Activated CD4-positive, CD25-positive, alpha-beta regulatory T cell treated with anti-CD3 and anti-CD28 coated beads, Interleukin-2, amount 50 U/mL, for 16 hours (primary cell): ENCODE measurements around the gene VPS33A.
A peak's percentile ranks its signal among the peaks of the same experiment; 100 is the strongest.

ENCODE experiments used
- DNase-seq: peaks from one replicate; pipeline ENCODE4 v3.0.0-alpha.2; 2020; ENCODE audit warnings: low read depth, low spot score

The VPS33A gene

DNA sequence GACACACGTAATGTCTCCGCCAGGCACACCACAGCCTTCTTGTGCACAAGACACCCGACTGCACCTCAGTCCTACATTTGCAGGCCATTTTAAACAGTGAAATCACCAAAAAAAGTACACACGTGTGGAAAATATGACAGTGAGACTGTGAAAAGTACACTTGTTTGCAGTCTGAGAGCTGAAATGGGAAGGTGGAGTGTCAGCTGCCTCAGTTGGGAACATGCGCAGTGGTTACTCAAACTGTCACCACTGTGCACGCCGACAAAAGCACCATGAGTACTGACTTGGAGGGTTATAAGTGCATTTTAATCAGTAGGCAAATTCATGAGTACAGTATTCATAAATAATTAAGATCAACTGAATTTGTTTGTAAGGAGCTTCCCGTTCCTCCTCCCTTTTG lies 15.8 kb downstream of the VPS33A start:
- DNase-seq, result no peak

DNA sequence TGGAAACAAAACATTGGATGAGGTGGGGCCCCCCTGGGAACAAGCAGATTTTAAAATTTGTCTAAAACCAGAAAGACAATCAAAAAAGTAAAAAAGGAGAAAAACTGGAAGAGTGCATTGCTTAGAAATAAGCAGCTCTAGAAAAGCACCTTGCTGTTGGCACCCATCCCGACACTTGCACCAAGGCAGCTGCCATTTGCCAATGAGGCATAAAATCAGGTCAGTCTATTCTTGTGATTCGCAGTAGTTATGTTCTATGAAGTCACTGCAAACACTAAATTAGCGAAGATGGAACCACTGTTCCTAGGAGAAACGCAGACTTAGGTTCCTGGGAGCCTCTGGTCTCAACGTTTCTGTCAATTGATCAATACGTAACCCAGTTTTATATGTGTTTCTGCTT lies 16.2 kb downstream of the VPS33A start:
- no peak for DNase-seq

DNA sequence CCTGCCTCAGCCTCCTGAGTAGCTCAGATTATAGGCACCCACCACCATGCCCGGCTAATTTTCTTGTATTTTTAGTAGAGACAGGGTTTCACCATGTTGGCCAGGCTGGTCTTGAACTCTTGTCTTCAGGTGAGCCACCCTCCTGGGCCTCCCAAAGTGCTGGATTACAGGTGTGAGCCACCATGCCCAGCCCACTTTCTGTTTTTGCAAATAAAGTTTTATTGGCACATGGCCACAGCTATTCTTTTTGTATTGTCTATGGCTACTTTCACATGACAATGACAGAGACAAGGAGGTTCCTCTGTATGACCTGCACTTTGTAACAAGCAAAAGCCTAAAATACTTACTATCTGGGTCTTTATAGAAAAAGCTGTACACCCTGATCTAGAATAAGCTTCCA lies 20.7 kb downstream of the VPS33A start:
- no peak for DNase-seq

DNA sequence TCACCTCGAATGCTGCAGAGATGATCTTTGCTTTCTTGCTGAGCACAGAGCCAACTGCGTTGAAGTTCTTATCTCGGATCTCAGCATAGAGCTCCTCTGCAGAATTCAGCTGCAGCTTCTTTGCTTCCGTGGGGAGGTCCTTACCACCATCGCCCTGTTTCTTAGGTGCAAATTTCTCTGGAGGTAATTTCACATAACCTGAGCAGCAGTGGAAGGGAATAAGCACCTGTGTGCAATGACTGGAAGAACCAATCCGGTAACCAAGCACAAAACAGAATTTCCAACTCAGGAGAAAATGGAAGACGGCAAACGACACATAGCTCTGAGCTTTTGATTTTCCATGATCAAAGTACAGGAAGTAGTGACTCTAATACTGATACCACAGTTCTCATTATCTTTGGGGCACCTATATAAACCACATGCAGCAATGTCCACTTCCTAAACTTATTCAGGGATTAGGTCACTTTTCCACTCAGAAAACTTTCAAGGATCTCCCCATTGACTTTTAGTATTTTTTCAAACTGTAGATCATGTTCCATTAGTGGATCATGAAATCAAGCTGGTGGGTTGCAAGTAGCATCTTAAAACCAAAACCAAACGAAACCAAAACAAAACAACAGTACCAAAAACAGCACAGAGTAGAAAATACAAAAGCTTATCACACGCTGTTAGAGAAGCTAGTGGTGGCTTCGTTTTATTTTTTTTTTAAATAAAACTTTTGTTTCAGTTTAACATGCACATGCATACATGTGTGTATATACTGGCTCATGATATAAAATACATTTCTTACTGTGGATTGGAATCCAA lies 21.5 kb downstream of the VPS33A start:
- DNase-seq, result no peak

DNA sequence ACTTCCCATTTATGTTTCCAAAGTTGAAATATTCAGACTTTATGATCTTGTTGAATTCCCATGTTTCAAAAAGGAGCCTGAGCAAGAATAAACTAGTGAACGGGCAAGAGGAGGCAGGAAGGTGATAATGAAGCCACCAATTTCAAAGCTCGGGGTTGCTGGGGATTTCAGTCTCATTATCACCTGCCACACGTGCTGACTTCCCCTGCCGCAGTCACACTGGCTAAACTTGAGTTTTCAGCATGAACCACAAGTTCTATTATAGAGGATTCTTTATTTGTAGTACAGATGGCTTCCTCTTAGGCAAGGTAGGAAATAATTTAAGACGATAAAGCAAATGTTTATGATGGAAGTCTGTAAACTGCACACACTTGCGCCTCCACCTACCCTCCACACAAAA lies 22.3 kb downstream of the VPS33A start:
- DNase-seq, result no peak

DNA sequence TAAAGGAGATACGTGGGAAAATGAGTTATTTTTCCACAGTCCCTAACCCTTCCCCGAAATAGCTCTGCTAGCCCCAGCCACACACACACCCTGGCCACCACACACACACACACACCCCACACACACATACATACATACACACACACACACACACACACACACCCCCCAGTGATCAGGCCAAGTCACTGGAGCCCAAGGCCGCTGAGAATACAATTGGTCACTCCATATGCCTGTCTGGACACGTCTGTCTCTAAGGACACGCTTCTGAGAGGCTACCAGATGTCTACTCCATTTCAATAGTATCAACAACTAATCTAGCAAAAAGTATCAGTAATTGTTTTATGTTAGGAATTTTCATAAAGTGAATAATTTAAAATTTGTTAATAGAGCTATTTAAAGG lies 27.4 kb downstream of the VPS33A start:
- DNase-seq, result no peak

DNA sequence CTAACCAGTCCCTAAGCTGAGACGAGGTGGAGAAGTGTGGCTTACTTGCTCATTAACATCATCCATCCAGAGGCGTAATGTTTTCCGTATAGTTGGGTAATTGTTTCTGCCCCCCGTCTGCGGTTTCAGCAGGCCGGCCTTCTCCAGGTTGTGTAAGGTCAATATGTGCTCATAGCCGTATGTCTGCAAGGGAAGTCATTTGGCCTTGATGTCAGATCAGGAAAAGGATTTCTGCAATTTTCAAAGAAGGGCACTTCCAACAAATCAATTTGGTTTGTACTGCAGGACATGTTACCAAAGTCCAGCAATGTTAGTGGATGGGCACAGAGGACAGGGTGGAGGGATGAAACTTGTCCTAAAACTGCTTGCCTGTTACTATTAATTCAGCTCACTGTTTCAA lies 30.6 kb downstream of the VPS33A start:
- no peak for DNase-seq

DNA sequence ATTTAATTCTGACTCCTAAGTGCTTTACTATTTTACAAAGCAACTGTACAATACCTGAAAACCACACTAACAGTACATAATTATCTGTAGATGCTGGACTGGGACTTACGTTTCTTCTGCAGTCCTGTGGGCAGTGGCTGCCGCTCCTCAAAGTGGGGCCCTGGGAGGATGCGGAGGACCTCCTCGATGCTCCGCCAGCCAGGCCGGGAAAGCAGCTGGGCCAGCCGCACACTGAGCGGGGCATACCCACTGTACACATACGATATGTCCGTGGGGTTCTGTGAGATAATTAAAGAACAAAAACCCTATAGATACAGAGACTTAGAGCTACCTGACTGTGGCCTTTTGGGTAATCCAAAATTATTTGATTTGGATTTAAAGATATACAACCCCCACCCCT lies 33.6 kb downstream of the VPS33A start:
- DNase-seq, result no peak

DNA sequence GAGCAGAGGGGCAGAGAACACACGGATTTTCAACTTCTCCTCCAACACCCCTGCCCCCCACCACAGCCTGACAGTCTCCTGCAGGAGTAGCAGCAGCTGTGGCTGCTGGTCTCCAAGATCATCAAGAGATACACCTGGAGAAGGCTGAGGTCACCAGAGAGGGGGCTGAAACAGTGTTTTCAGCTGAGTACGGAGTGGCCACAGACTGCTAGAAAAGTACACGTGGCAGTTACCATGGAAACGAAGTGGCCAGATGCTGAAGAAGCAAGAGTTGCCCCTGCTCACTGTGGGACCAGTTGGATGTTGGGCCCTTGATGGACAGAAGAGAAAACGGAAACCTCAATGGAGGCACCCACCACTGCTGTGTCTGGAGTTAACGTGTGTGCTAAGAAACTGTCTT lies 35.5 kb downstream of the VPS33A start:
- DNase-seq, result no peak

DNA sequence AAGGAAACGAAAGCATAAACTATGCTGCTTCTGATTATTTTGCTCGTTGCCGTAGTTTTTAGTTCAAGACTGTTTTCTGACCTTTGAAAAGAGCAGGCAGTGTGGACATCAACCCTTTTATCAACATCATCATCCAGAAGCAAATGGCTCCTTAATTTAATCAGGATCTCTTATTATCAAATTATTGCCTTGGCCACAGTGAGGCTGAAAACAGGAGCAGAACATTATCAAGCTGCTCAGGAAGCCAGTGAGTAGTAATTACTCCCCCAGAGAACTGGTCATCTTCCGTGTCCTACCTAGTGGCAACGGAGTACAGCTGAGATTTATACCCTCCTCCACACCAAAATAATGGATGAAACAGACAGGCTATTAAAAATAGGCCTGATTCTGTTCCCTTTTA lies 38.2 kb downstream of the VPS33A start:
- no peak for DNase-seq

DNA sequence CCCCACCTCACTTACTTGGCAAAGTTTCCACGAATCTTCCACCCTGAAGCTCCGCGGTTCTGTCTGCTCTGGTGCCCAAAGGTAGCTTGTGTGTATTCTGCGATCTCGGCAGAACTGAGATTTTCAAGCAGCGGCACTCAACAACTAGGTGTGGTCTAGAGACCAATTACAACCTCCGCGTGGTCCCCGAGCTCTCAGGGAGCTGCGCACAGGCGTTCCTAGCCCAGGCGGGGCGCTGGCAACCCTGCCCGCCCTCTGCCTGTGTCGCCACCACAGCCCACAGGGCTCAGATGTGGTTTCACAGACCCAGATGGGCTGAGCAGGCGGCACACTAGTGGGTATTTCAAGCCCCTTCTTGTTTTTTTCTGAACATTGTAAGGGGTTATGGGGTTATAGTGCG lies 39.0 kb downstream of the VPS33A start:
- DNase-seq, result no peak

DNA sequence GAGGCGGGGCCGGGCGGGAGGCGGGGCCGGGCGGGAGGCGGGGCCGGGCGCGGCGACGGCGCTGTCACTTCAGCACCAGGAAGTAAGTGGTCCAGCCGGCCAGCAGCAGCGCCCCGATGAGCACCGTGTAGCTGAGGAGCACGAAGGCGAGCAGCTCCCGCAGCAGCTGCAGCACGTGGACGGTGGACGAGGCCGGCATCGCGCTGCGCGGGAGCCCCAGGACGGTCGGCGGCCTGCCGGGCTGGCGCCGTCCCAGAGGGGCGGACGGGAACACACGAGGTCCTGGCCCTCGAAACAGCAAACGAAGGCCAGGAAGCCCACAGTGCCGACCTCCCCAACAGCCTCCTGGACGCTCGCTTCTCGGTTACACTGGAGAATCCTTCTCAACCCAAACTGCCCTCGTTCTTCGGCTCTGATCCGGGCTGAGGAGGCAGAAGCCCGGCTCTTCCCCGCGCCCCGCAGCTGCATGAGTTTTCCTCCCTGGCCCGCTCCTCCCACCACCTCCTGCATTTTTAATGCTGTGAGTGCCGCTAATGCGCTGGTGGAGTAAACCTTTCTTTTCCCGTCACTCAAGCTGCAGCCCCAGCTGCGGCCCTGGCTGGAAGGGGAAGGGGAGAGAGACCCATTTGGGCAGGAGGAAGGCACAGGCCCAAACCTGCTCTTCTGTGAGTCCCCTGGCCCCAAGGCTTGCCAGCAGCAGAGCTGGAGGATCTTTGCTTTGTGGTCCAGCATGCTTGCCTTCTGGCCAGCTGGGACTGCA lies 39.7 kb downstream of the VPS33A start:
- DNase-seq, result no peak

DNA sequence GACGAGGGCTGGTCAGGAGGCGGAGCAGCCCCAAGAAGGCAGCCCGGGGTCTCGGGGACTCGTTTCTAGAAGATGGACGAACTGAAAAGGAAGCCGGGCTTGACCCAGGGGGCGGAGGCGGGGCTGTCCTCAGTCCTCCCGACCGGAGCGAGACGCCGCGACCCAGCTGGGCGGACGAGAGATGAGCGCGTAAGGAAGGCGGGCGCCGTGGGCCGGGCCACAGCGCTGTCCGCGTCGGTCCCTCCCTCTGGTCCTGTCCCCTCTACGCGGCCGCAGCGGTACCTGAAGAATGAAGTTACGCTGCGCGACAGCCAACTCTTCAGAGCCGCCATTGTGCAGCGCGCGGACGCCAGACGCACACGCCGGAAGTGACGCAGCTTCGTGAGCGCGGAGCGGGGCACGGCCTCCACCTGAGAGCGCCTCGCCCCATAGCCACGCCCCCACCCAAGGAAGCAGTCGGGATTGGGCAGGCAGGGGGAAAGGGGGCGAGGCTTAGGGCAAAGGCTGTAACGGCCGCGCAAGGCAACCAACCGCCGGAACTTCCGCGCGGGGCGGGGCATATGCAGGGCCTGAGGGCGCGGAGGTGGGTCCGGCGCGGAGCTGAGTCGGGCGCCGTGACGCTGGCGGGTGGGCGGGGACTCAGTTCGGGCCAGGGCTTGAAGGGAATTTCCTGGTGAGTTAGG lies 40.5 kb downstream of the VPS33A start, which contains the start of gene DIABLO:
TSS of gene DIABLO (minus strand) at position 370 of the 683 bp plus-strand sequence. CDS start at position 332, 38 bp downstream.
- peak; percentile 99 for DNase-seq

DNA sequence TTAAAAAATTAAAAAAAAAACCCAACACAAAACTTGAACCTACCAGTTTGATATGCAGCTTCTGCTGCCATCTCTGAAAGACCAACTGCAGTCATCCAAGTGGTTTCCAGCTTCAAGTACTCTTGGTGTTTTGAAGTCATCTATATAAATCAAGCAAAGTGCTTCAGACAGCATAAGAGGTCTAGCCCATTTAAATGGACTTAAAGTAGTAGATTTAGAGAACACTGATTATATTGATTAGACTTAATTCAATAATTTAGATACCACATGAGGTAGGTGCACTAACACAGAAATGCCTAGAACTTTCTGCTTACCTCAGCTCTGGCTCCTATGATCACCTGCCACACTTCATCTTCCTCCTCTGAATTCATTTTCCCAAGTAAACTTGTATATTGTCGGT lies 49.8 kb downstream of the VPS33A start:
- no peak for DNase-seq

DNA sequence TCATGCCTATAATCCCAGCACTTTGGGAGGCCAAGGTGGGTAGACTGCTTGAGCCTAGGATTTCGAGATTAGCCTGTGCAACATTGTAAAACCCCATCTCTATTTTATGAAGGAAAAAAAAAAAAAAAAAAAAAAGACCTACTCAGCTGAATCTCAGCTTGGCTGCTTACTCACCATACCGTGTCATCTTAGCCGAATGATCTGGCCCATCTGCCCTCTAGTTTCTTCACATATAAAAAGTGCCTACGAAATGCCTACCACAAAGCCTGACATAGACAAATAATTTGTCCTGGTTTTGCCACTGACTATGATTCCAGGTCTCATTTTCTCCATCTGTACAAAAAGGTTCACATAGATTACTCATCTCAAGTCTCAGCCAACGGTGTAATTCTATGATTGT lies 50.5 kb downstream of the VPS33A start:
- DNase-seq, result no peak

DNA sequence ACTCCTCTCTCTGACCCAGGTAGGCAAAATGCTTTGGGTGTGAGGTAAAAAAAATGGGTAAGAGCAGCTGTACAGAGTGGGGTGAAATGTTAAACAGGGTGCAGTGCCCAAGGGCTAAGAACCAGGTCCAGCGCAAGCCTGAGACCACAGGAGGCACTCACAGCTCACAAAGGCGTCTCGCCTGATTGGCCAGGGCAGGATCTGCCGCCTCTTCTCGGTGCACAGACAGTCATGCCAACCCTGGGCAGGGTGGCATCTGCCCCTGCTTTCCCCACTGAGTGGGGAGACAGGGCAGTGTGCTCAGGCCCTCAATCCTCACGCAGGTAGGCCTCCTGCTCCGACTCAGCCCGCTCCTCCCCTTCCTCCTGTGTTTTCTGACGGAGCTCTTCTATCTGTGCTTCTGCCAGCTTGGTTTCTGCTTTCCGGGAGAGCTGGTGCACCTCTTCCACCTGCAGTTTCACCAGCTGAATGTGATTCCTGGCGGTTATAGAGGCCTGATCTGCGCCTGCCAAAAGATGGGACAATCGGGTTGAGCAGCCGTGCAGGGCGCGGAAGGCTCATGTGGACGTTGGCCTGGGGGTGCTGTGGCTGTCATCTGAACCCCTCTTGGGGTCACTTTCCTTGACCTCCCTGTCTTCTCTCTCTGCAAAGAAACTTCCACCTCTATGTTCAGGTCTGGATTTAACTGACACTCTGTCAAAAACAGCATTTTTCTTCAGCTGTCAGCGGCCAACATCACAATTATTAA lies 58.0 kb downstream of the VPS33A start:
- no peak for DNase-seq

DNA sequence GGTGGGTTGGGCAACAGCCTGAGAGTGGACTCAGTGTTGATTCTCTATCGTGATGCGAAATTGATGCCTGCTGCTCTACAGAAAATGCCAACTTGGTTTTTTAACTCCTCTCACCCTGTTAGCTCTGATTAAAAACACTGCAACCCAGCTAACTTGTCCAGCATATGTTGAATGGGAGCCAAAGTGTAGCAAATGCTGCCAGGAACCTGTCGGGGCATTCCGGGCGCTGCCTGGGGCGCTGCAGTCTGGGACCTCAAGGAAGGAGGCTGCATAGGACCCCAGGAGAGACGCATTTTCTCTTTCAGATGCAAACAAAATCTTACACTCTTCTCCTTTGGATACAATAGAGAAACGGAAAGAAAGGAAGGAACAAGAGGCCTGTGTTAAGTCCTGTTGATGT lies 58.9 kb downstream of the VPS33A start:
- DNase-seq, result no peak

DNA sequence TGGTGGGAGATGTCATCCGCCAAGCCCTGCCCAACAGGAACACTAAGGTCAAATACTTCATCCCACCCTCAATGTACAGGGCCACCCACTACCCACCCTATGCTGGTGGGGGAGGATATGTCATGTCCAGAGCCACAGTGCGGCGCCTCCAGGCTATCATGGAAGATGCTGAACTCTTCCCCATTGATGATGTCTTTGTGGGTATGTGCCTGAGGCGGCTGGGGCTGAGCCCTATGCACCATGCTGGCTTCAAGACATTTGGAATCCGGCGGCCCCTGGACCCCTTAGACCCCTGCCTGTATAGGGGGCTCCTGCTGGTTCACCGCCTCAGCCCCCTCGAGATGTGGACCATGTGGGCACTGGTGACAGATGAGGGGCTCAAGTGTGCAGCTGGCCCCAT lies 59.3 kb downstream of the VPS33A start:
- no peak for DNase-seq

DNA sequence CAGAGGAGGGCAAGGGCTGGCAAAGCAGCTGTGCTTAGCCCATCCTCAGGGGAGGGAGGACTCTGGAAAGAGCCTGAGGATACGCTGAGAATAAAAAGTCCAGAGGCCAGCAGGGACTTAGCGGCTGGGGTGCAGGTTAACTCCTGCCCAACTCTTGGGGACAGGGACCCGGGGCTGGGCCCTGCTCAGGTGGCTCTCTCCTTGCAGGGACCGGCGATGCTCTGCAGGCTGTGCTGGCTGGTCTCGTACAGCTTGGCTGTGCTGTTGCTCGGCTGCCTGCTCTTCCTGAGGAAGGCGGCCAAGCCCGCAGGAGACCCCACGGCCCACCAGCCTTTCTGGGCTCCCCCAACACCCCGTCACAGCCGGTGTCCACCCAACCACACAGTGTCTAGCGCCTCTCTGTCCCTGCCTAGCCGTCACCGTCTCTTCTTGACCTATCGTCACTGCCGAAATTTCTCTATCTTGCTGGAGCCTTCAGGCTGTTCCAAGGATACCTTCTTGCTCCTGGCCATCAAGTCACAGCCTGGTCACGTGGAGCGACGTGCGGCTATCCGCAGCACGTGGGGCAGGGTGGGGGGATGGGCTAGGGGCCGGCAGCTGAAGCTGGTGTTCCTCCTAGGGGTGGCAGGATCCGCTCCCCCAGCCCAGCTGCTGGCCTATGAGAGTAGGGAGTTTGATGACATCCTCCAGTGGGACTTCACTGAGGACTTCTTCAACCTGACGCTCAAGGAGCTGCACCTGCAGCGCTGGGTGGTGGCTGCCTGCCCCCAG lies 60.0 kb downstream of the VPS33A start:
- DNase-seq, result no peak

DNA sequence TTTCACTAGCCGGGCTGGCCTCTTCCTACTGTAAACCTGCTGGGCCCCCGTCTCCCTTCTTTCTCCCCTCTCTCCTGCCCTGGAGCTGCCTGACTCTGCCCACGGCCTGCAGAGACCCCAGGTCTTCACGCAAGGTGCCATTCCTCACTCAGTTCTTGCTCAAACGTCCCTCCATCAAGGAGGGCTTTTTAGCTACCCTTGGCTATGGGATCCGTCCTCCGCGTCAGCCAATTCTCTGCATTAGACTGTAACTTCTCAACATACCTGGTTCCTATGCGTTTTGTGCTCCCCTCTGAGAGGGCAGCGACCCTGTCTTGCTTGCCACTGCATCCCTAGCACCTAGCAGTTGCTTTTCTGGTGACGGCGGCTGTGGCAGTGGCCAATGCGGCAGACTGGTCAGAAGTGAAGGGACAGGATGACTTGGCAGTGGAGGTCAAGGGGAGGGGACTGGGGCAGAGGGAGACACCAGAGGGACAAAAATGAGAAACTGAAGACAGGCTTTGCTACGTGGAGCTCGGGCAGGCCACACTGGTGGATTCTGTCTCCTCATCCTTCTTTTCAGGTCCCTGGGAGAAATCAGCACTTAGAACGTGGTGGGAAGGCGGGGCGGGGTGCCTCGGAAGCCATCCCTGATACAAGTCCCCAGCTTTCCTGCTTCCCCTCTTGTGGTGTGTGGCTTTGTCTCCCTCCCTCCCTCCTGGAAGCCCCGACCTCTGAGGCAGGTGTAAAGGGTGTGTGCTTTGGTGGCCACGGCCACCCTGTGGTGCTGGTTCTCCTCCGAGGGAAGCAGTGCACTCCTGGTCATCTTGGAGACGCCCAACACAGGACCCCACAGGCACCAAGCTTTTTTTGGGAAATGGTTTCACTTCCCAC lies 61.0 kb downstream of the VPS33A start:
- DNase-seq, result no peak
